ENCODE data around the gene CDC25B.

DNA sequence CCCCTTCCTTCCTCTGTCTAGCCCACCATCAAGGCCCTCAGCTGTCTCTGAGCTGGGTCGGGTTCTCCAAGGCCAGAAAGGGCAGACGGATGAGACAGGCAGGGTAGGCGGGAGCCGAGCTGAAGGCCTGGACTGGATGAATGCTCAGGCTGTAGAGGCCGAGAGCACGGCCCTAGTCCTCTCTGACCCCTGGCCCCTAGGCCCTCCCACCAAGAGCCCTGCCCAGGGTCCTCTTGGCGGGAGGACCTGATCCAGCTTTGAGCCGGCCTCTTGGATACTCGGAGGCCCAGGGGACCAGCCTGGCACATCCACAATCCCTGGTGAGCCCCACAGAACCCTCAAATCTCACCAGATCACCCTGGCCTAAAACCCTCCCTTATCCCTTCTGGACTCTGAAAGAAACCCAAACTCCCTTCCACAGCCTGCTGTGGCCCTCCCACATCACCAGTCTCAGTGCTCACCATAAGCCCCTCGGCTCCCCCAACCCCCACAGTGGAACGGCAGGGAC is 36.7 kb upstream of the CDC25B start:
- no peak for TF ChIP-seq EZH2 (IDR thresholded peaks at IDR 0.05; ENCODE audit: low read length)
- TF ChIP-seq, protein P1, sequence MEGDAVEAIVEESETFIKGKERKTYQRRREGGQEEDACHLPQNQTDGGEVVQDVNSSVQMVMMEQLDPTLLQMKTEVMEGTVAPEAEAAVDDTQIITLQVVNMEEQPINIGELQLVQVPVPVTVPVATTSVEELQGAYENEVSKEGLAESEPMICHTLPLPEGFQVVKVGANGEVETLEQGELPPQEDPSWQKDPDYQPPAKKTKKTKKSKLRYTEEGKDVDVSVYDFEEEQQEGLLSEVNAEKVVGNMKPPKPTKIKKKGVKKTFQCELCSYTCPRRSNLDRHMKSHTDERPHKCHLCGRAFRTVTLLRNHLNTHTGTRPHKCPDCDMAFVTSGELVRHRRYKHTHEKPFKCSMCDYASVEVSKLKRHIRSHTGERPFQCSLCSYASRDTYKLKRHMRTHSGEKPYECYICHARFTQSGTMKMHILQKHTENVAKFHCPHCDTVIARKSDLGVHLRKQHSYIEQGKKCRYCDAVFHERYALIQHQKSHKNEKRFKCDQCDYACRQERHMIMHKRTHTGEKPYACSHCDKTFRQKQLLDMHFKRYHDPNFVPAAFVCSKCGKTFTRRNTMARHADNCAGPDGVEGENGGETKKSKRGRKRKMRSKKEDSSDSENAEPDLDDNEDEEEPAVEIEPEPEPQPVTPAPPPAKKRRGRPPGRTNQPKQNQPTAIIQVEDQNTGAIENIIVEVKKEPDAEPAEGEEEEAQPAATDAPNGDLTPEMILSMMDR (optimal IDR thresholded peaks at IDR 0.05 in 1 of 3, IDR thresholded peaks at IDR 0.05 in 1 of 3, conservative IDR thresholded peaks at IDR 0.05 in 1 of 3; ENCODE audit: extremely low read depth in 1 of 3, insufficient read depth in 2 of 3, low read length in 3 of 3) = no peak

Data from keratinocyte (primary cell).